Measurements from ENCODE around the gene KRTAP3-1.

- TF ChIP-seq NPAS2 (CRISPR knock-in tag; IDR thresholded peaks at IDR 0.05; ENCODE audit: borderline replicate concordance) (no peak), CHD4 (IDR thresholded peaks at IDR 0.05; ENCODE audit: borderline replicate concordance) (no peak), JUN (IDR thresholded peaks at IDR 0.05) (no peak), SMC3 (IDR thresholded peaks at IDR 0.05) (no peak), EP300 (IDR thresholded peaks at IDR 0.05) (no peak)
- TF ChIP-seq, protein P1, sequence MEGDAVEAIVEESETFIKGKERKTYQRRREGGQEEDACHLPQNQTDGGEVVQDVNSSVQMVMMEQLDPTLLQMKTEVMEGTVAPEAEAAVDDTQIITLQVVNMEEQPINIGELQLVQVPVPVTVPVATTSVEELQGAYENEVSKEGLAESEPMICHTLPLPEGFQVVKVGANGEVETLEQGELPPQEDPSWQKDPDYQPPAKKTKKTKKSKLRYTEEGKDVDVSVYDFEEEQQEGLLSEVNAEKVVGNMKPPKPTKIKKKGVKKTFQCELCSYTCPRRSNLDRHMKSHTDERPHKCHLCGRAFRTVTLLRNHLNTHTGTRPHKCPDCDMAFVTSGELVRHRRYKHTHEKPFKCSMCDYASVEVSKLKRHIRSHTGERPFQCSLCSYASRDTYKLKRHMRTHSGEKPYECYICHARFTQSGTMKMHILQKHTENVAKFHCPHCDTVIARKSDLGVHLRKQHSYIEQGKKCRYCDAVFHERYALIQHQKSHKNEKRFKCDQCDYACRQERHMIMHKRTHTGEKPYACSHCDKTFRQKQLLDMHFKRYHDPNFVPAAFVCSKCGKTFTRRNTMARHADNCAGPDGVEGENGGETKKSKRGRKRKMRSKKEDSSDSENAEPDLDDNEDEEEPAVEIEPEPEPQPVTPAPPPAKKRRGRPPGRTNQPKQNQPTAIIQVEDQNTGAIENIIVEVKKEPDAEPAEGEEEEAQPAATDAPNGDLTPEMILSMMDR (IDR thresholded peaks at IDR 0.05), result no peak
Measured at GRCh38 chr17:40997361-40997760, 11.6 kb downstream of the KRTAP3-1 start.
